ENCODE results near the gene CYP46A1. TPM values are rescaled to one million over a fixed set of nuclear protein-coding genes. Genes with fewer than 3 reads are reported as not detected.

CYP46A1 gene
- total and polyA plus RNA-seq, 4 donors: 0.14 to 0.92 (median 0.48) TPM

DNA sequence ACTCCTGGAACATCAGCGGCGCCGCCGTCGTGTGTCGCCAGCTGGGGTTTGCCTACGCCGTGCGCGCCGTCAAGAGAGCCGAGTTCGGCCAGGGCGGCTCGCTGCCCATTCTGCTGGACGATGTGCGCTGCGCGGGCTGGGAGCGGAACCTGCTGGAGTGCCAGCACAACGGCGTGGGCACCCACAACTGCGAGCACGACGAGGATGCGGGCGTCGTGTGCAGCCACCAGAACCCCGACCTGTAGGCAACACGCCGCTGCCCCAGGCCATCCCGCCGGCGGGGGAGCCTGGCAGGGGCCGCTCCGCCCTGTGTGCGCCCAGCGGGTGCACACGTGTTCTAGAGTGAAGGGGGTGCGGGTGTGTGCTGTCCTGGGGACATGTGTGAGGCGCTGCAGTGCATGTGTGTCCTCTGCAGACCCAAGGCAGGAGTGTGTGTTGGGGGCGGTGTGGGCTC lies 8.7 kb upstream of the CYP46A1 start:
- H3K36me3 ChIP-seq (ENCODE audit: control insufficient read depth in 4 of 4, insufficient read depth in 3 of 4, low read depth in 1 of 4, low read length in 3 of 4): no peaks in the 10 kb centered on the region
- H3K27me3 ChIP-seq (ENCODE audit: control insufficient read depth in 4 of 4, insufficient read depth in 4 of 4, low read length in 3 of 4): no peaks in the 10 kb centered on the region
- 60% methylated on average over 42 of the region's 42 CpGs for WGBS
- H3K27ac ChIP-seq (ENCODE audit: low read depth in 1 of 2, low read length in 2 of 2): no peak overlapping the region
- DNase-seq (ENCODE audit: low spot score): no peak
- H3K4me3 ChIP-seq (ENCODE audit: low read depth in 1 of 3, low read length in 3 of 3): no peak overlapping the region
- peaks cover 2 to 18% (median 13%) of the 10 kb centered on the region in 4 donors for H3K4me1 ChIP-seq (ENCODE audit: control insufficient read depth in 4 of 4, insufficient read depth in 4 of 4, low read length in 3 of 4)
- peaks cover 0 to 7% (median 2%) of the 10 kb centered on the region in 4 donors for H3K9me3 ChIP-seq (ENCODE audit: control insufficient read depth in 4 of 4, low read length in 3 of 4)
- TF ChIP-seq HNF4G (IDR thresholded peaks at IDR 0.05): no peak
- no peak for TF ChIP-seq YY1 (IDR thresholded peaks at IDR 0.05)
- TF ChIP-seq CTCF (IDR thresholded peaks at IDR 0.05; ENCODE audit: low read depth, low read length, missing input control): no peak
- no peak for TF ChIP-seq HNF4A (conservative IDR thresholded peaks at IDR 0.05)
- TF ChIP-seq, protein P1, sequence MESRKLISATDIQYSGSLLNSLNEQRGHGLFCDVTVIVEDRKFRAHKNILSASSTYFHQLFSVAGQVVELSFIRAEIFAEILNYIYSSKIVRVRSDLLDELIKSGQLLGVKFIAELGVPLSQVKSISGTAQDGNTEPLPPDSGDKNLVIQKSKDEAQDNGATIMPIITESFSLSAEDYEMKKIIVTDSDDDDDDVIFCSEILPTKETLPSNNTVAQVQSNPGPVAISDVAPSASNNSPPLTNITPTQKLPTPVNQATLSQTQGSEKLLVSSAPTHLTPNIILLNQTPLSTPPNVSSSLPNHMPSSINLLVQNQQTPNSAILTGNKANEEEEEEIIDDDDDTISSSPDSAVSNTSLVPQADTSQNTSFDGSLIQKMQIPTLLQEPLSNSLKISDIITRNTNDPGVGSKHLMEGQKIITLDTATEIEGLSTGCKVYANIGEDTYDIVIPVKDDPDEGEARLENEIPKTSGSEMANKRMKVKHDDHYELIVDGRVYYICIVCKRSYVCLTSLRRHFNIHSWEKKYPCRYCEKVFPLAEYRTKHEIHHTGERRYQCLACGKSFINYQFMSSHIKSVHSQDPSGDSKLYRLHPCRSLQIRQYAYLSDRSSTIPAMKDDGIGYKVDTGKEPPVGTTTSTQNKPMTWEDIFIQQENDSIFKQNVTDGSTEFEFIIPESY (IDR thresholded peaks at IDR 0.05): no peak
- TF ChIP-seq NR2F2 (IDR thresholded peaks at IDR 0.05): no peak
- no peak for TF ChIP-seq JUND (IDR thresholded peaks at IDR 0.05)
- TF ChIP-seq, protein P2, sequence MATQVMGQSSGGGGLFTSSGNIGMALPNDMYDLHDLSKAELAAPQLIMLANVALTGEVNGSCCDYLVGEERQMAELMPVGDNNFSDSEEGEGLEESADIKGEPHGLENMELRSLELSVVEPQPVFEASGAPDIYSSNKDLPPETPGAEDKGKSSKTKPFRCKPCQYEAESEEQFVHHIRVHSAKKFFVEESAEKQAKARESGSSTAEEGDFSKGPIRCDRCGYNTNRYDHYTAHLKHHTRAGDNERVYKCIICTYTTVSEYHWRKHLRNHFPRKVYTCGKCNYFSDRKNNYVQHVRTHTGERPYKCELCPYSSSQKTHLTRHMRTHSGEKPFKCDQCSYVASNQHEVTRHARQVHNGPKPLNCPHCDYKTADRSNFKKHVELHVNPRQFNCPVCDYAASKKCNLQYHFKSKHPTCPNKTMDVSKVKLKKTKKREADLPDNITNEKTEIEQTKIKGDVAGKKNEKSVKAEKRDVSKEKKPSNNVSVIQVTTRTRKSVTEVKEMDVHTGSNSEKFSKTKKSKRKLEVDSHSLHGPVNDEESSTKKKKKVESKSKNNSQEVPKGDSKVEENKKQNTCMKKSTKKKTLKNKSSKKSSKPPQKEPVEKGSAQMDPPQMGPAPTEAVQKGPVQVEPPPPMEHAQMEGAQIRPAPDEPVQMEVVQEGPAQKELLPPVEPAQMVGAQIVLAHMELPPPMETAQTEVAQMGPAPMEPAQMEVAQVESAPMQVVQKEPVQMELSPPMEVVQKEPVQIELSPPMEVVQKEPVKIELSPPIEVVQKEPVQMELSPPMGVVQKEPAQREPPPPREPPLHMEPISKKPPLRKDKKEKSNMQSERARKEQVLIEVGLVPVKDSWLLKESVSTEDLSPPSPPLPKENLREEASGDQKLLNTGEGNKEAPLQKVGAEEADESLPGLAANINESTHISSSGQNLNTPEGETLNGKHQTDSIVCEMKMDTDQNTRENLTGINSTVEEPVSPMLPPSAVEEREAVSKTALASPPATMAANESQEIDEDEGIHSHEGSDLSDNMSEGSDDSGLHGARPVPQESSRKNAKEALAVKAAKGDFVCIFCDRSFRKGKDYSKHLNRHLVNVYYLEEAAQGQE (IDR thresholded peaks at IDR 0.05): no peak
- TF ChIP-seq ATF3 (IDR thresholded peaks at IDR 0.05): no peak
- no peak for TF ChIP-seq FOXA2 (IDR thresholded peaks at IDR 0.05)
- H3K9ac ChIP-seq (ENCODE audit: low read depth in 1 of 2, low read length in 2 of 2): no peak overlapping the region

DNA sequence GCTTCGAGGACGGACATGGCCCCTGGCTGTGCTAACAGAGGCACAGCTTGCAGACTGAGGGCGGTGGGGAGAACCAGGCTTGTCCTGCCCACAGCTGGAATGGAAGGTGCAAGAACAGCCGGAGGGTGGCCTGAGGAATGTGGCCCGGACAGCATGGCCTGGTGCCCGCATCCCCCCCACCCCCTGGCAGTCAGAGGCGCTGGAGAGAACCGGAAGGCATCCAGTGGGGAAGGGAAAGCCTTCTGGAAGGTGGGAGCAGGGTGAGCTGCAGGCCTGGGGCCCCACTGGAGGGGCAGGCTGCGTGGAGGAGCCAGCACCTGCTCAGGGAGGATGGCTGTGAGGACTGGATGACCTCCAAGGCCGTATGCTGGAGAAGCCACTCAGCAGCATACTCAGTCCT lies 8.1 kb upstream of the CYP46A1 start:
- TF ChIP-seq ATF3 (IDR thresholded peaks at IDR 0.05) (no peak), FOXA2 (IDR thresholded peaks at IDR 0.05) (no peak), NR2F2 (IDR thresholded peaks at IDR 0.05) (no peak), GABPA (IDR thresholded peaks at IDR 0.05 in 1 of 2, conservative IDR thresholded peaks at IDR 0.05 in 1 of 2) (no peak)
- TF ChIP-seq, protein P1 (IDR thresholded peaks at IDR 0.05): no peak
- H3K27ac ChIP-seq (ENCODE audit: low read depth in 1 of 2, low read length in 2 of 2): no peak overlapping the region
- no peaks in the 10 kb centered on the region for H3K36me3 ChIP-seq (ENCODE audit: control insufficient read depth in 4 of 4, insufficient read depth in 3 of 4, low read depth in 1 of 4, low read length in 3 of 4)
- H3K4me3 ChIP-seq (ENCODE audit: low read depth in 1 of 3, low read length in 3 of 3): no peak overlapping the region
- DNase-seq (ENCODE audit: low spot score): no peak
- peaks cover 2 to 18% (median 13%) of the 10 kb centered on the region in 4 donors for H3K4me1 ChIP-seq (ENCODE audit: control insufficient read depth in 4 of 4, insufficient read depth in 4 of 4, low read length in 3 of 4)
- H3K9me3 ChIP-seq (ENCODE audit: control insufficient read depth in 4 of 4, low read length in 3 of 4): peaks cover 0 to 7% (median 2%) of the 10 kb centered on the region in 4 donors
- no peak overlapping the region for H3K9ac ChIP-seq (ENCODE audit: low read depth in 1 of 2, low read length in 2 of 2)
- H3K27me3 ChIP-seq (ENCODE audit: control insufficient read depth in 4 of 4, insufficient read depth in 4 of 4, low read length in 3 of 4): no peaks in the 10 kb centered on the region
- WGBS: 75% methylated on average over 10 of the region's 10 CpGs

All from liver (tissue), 9 donors.